Vagina (tissue), 2 donors: Measurements from ENCODE around the gene LY6G6D.

Experiments used
- CTCF ChIP-seq, 3 experiments: fragments of 450-650 bp in 2 of 3; fragments of 200-600 bp in 1 of 3; sonication (generic) in 1 of 3; IDR thresholded peaks; one replicate each; pipeline ENCODE4 v1.5.1; 2017 to 2019; ENCODE audit warnings: antibody characterized with exemption in 3 of 3, mild to moderate bottlenecking in 2 of 3, moderate library complexity in 2 of 3
- POLR2A ChIP-seq, 2 donors: fragments of 450-650 bp; IDR thresholded peaks; one replicate each; pipeline ENCODE4 v1.6.1; 2017; ENCODE audit warnings: antibody characterized with exemption in 2 of 2, mild to moderate bottlenecking in 2 of 2, moderate library complexity in 2 of 2

- no peak for TF ChIP-seq CTCF (IDR thresholded peaks at IDR 0.05)
- no peak for TF ChIP-seq POLR2A (IDR thresholded peaks at IDR 0.05)
Measured at GRCh38 chr6:31719001-31719400, 3.9 kb downstream of the LY6G6D start.
